Upper lobe of left lung (tissue), 4 donors: ENCODE measurements around the gene C1QTNF12.

Experiments
- CTCF ChIP-seq, 6 experiments: fragments of 450-650 bp in 4 of 6; fragments of 200-600 bp in 2 of 6; sonication (generic) in 2 of 6; IDR thresholded peaks; one replicate each; pipeline ENCODE4 v1.5.1; 2016 to 2019; ENCODE audit warnings: antibody characterized with exemption in 6 of 6
- EP300 ChIP-seq, 4 donors: sonication (generic); formaldehyde crosslinking; IDR thresholded peaks; one replicate each; pipeline ENCODE4 v1.5.1; 2017; ENCODE audit warnings: antibody characterized with exemption in 4 of 4, control low read depth in 2 of 4

GRCh38 chr1:1230656-1231399, 15.7 kb downstream of the C1QTNF12 start:
- TF ChIP-seq EP300 (IDR thresholded peaks at IDR 0.05): no peak
- TF ChIP-seq CTCF (IDR thresholded peaks at IDR 0.05): peak in 2 of 6 experiments; percentile 8 to 20
